Measurements from ENCODE around the gene SCG3. TPM values are rescaled to one million over a fixed set of nuclear protein-coding genes. Genes with fewer than 3 reads are reported as not detected.

SCG3 gene
- total RNA-seq, 1 donor from 2014 or later: not detected

DNA sequence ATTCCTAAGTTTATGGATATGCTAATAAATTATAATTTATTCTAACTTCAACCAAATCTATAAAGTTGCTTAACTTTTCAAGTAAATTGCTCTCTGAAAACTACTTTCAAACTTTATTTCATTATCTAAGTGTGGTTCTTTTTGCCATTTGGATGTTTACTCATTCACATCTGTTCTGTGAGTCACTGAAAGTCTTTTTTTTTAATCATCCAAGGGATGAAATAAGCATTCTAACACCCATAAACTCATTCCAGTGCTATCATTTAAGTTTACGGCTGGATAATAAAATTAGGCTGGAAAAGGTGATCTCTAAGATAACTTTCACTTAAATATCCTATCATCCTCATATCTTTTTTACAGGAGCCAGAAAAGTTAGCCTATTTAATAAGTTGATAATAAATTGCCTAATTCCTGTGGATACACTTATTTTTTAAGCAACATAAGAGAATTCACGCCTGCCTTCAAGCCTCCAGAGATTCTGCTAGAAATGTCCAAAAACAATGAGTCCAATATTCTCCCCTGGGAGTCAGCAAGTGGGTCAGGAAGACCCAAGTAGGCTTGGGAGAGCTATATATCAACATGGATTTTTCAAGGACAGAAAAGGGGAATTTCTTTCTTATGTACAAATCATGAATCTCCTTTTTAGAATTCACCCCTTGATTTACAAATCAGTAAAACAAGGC is 25.8 kb downstream of the SCG3 start:
- Mint-ChIP-seq H3K9me3 (no peaks in the 10 kb centered on the region), H3K4me3 (no peak overlapping the region), H3K27me3 (no peaks in the 10 kb centered on the region), H3K36me3 (ENCODE audit: low read depth) (no peaks in the 10 kb centered on the region), H3K27ac (no peak overlapping the region), H3K4me1 (no peaks in the 10 kb centered on the region)
- intact Hi-C loops (cut with micrococcal nuclease): no loop called here
- ChIA-PET POLR2A (no interaction called here), CTCF (no interaction called here)
- no peak for TF ChIP-seq CTCF (IDR thresholded peaks at IDR 0.05)
- ATAC-seq (ENCODE audit: low read depth) (no peak), DNase-seq (no peak)

DNA sequence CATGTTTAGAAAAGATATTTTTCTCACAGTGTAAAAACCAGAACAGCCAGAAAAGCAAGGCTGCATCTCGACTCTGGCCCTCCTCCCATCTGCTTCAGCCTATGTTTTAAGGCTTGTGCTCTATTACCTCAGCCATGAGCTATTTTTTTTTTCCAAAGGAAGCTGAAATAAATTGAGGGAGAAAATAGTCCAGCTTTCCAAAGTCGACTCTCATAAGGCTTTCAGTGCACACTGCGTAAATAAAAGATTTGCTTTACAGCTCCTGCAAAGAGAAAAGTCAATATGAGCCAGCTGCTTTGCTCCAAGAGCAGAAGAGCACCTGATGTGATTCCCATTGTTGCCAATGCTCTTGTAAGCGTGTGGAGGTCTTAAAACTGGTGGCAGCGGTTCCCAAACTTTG is 26.7 kb downstream of the SCG3 start:
- ATAC-seq (ENCODE audit: low read depth): no peak
- Mint-ChIP-seq H3K4me3 (no peak overlapping the region), H3K27me3 (no peaks in the 10 kb centered on the region), H3K4me1 (no peaks in the 10 kb centered on the region), H3K36me3 (ENCODE audit: low read depth) (no peaks in the 10 kb centered on the region), H3K9me3 (no peaks in the 10 kb centered on the region), H3K27ac (no peak overlapping the region)
- intact Hi-C loops (cut with micrococcal nuclease): no loop called here
- no peak for TF ChIP-seq CTCF (IDR thresholded peaks at IDR 0.05)
- POLR2A ChIA-PET: interaction anchor here (0.7 kb wide), 2 partner anchors 88 to 193 kb away, joined by 3 read pairs; no protein-coding TSS in a partner anchor
- CTCF ChIA-PET: no interaction called here
- DNase-seq: no peak

DNA sequence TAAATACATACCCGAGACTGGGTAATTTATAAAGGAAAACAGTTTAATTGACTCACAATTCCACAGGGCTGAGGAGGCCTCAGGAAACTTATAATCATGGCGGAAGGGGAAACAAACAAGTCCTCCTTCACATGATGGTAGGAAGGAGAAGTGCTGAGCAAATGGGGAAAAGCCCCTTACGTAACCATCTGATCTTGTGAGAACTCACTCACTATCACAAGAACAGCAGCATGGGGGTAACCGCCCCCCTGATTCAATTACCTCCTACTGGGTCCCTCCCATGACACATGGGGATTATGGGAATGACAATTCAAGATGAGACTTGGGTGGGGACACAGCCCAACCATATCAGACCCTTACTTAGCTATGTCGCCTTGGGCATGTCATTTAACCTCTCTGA is 27.7 kb downstream of the SCG3 start:
- Mint-ChIP-seq H3K4me3 (no peak overlapping the region), H3K27ac (no peak overlapping the region), H3K36me3 (ENCODE audit: low read depth) (no peaks in the 10 kb centered on the region), H3K4me1 (no peaks in the 10 kb centered on the region), H3K9me3 (no peaks in the 10 kb centered on the region), H3K27me3 (no peaks in the 10 kb centered on the region)
- ChIA-PET CTCF (interaction anchor here (0.6 to 1.6 kb wide), 2 partner anchors 10 to 29 kb away, joined by 3 read pairs; no protein-coding TSS in a partner anchor), POLR2A (no interaction called here)
- no peak for TF ChIP-seq CTCF (IDR thresholded peaks at IDR 0.05)
- intact Hi-C loops (cut with micrococcal nuclease): no loop called here
- DNase-seq (no peak), ATAC-seq (ENCODE audit: low read depth) (no peak)

GRCh38 chr15:51714162-51714561 is 32.9 kb downstream of the SCG3 start:
- CTCF ChIA-PET: no interaction called here
- ATAC-seq (ENCODE audit: low read depth) (no peak), DNase-seq (no peak)
- H3K9me3 Mint-ChIP-seq: no peaks in the 10 kb centered on the region
- no peak overlapping the region for H3K4me3 Mint-ChIP-seq
- H3K36me3 Mint-ChIP-seq (ENCODE audit: low read depth): no peaks in the 10 kb centered on the region
- intact Hi-C loops (cut with micrococcal nuclease): no loop called here
- no peak for TF ChIP-seq CTCF (IDR thresholded peaks at IDR 0.05)
- H3K4me1 Mint-ChIP-seq: peaks cover 8% of the 10 kb centered on the region
- POLR2A ChIA-PET: no interaction called here
- no peaks in the 10 kb centered on the region for H3K27me3 Mint-ChIP-seq
- H3K27ac Mint-ChIP-seq: no peak overlapping the region

GRCh38 chr15:51714911-51715310 is 33.6 kb downstream of the SCG3 start:
- Mint-ChIP-seq H3K4me1 (peaks cover 9% of the 10 kb centered on the region), H3K27ac (no peak overlapping the region), H3K4me3 (no peak overlapping the region), H3K9me3 (no peaks in the 10 kb centered on the region), H3K36me3 (ENCODE audit: low read depth) (peaks cover 5% of the 10 kb centered on the region), H3K27me3 (no peaks in the 10 kb centered on the region)
- POLR2A ChIA-PET: no interaction called here
- intact Hi-C loops (cut with micrococcal nuclease): no loop called here
- CTCF ChIA-PET: no interaction called here
- TF ChIP-seq CTCF (IDR thresholded peaks at IDR 0.05): no peak
- ATAC-seq (ENCODE audit: low read depth) (no peak), DNase-seq (no peak)

Measured in activated B cell treated with CpG ODN at 0.5 μM for 24 hours (primary cell).